GM19467 (cell line): Measurements from ENCODE around the gene MS4A10.

Experiments used
- ATAC-seq: cut with Tn5 transposase; IDR thresholded peaks from one replicate; pipeline ENCODE4 v1.9.1; 2021; ENCODE audit warnings: mild to moderate bottlenecking, moderate library complexity; ENCODE audit not compliant: unreplicated experiment

The MS4A10 gene

GRCh38 chr11:60785806-60786361, 751 bp downstream of the MS4A10 start:
- no peak for ATAC-seq

- ATAC-seq = no peak
These were observed 1.9 kb downstream of the MS4A10 start for GRCh38 chr11:60786811-60787567.

- no peak for ATAC-seq
These were observed 3.4 kb downstream of the MS4A10 start for GRCh38 chr11:60788401-60789125.

DNA sequence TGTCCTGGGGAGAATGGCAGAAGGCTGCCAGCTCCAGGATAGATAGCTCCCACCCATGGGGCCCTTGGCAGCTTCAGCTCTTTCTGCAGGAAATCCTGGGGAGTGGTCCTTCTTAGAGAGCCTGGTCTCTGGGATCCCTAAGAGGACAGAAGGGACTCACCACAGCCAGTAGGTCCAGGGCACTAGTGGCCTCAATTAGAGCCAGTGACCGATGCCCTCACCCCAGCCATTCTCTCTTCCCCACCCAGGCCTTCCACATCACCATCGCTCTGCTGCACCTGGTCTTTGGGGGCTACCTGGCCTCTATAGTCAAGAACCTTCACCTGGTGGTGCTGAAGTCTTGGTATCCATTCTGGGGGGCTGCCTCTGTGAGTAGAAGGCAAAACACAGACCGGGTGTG, 5.6 kb downstream of the MS4A10 start:
- ATAC-seq = no peak

GRCh38 chr11:60791153-60791933, 6.2 kb downstream of the MS4A10 start:
- ATAC-seq = no peak

- ATAC-seq = no peak
These were observed 7.4 kb downstream of the MS4A10 start for GRCh38 chr11:60792521-60792920.

- ATAC-seq = no peak
These were observed 10.2 kb downstream of the MS4A10 start for GRCh38 chr11:60795291-60795690.

GRCh38 chr11:60797846-60798630, 12.9 kb downstream of the MS4A10 start:
- ATAC-seq = no peak

DNA sequence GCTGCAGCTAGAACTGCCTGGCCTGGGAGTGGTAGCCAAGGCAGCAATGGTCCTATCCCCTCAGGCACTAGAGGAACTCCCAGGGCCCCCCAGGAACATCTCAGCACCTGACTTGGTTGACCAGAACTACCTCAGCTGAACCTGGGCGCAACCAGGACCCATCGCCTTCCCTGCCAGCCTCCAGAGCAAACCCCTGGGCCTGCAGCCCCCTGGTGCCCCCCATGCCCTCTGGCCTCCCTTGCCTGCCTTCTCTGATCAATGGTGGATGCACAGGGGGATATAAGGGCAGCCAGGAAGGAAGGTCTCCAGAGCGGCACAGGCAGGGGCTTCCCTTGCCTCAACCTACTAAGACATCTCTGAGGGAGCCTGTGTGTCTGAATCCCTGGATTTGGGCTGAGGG, 13.5 kb downstream of the MS4A10 start:
- no peak for ATAC-seq

DNA sequence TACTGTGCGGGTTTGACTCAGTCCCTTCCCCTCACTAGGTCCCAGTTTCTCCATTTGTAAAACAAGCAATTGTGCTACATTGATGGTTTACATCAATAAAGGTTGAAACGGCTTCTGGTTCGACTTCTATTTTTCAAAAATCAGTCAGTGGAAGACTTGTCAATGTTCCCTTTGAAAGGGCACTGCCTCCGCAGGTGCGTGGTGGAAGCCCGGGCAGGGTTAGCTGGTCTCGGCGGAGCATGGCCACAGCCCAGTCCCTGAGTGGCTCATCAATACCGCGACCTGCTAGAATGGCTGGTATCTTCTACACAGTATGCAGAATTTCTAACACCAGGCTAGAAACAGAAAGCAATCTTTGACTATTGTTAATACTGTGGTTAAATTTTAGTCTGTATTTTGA, 16.1 kb downstream of the MS4A10 start:
- ATAC-seq = no peak

- no peak for ATAC-seq
These were observed 18.3 kb downstream of the MS4A10 start for GRCh38 chr11:60803273-60803936.

DNA sequence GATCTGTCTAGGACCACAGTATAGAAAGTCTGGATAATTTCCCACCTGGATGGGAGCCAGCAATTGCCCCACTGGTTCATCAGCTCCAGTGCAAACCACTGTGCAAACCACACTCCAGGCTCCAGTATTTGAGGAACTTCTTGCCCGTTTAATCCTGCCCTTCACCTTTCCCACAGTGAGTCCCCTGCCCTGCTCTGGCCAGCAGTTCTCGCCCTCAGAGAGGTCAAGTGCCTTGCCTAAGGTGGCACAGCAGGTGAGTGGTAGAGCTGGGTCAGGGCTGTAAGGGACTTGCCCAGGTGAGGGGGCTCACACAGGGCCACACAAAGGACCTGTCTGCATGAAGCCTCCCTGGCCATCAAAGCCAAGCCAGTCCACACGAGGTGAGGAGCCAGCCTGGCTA, 24.1 kb downstream of the MS4A10 start:
- no peak for ATAC-seq

DNA sequence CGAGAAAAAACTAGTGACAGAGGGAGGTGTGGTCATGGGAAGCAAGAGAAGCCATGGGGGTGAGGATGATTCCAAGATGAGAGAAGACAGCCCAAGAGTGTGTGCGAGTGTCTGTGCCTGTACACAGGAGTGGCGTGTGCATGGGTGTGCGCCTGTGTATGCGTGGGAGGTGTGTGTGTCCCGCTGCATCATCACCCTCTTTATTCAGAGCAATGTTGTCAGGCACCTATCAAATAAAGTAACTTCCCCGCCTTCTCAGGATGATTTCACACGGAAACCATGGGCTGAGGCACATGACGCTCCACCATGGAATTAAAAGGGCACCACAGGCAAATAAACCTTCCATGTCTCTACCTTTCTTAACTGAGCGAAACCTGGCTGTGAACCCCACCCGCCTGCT, 24.6 kb downstream of the MS4A10 start:
- no peak for ATAC-seq

- ATAC-seq = no peak
These were observed 25.0 kb downstream of the MS4A10 start for GRCh38 chr11:60810151-60810550.

GRCh38 chr11:60810569-60810968, 25.4 kb downstream of the MS4A10 start:
- no peak for ATAC-seq

DNA sequence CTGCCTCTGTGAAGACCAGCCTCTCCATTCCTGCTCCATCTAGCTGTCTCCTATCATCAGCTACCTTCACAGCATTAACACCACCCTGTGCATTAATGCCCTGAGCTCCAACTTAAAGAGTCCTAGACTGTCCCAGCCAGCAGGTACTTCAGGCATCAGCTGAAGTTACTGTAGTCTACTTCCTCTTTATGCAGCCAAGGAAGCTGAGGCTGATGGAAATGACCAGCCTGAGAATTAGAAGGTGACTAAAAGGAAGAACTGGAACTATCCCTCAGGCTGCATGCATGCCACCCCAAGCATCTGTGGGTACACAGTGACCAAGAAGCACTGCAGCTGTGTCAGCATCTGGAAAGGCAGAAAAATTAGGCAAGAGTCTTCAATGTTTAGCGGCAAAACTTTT, 28.2 kb downstream of the MS4A10 start:
- ATAC-seq = no peak

DNA sequence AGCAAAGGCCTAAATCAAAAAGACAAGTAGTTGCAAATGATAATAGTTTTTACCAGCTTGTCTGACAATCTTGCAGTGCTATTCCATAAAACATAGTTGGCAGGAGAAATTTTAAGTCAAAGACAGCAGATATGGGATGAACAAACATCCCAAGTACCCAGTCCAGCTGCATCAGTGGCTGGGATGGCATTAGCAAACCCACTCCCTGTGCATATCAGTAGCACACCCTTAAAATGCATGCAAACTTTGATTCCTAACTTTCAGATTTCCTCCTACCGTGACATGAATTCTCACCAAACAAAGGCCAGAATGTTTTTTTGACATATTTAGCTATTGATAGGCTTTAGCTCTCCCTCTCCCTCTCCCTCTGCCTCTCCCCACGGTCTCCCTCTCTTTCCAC, 29.0 kb downstream of the MS4A10 start:
- no peak for ATAC-seq

DNA sequence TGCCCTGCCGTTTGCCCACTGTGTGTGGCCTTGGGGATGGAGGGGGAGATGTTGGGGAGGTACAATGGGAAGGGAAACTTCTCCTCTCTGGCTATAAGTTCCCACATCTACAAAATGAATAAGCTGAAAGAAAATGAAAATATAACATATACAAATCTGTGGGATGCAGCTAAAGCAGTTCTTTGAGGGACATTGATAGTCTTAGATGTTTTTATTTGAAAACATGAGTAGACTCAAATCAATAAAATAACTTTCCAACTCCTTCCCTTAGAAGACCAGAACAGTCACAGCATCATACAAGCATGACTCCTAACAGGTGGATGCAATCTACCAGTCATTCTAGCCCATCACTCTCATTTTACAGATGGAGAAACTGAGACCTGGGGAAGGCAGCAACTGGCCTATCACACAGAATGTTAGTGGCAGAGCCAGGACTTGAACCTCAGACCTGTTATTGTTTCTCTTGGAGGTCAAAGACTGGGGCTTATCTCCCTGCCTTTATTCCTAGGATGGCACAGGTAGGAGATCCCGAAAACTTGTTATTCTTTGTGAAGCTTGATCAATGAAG, 31.5 kb downstream of the MS4A10 start:
- ATAC-seq = no peak

DNA sequence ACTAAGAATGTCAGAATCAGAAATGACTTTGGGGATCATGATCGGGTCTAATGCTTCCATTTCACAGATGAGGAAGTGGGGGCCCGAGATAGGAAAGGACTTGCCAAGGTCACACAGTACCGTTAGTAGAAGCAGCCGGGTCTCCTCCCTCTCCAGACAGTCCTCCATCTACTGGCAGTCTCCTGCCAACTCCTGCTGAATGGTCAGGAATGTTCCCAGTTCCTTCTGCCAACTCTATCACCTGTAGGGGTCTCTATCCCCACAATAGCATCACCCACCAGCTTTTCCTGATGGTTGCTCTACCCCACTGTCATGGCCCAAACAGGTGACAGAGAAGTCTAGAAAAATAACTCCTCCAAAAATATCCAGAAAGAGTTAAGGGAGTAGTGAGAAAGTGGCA, 32.9 kb downstream of the MS4A10 start:
- no peak for ATAC-seq
